ENCODE data around the gene TMEFF1.
"Not testable (repeated sequence)": the region's sequence is repeated elsewhere in the genome, so short reads cannot be mapped to it uniquely, and the experiment has no call there.

The TMEFF1 gene

DNA sequence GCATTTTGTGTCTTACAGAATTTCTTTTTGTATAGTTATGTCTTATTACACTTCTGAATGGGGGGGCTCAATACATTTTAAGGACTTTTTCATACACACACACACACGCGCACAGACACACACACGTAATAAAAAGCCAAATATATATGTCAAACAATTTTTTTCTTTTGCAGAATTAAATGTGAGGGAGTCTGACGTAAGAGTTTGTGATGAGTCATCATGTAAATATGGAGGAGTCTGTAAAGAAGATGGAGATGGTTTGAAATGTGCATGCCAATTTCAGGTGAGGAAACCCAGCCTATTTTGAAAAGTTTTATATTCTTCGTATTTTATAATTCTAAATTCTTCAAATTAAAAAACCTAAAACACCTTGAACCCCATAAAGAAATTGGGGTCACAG, 25.6 kb downstream of the TMEFF1 start:
- DNase-seq, result no peak

DNA sequence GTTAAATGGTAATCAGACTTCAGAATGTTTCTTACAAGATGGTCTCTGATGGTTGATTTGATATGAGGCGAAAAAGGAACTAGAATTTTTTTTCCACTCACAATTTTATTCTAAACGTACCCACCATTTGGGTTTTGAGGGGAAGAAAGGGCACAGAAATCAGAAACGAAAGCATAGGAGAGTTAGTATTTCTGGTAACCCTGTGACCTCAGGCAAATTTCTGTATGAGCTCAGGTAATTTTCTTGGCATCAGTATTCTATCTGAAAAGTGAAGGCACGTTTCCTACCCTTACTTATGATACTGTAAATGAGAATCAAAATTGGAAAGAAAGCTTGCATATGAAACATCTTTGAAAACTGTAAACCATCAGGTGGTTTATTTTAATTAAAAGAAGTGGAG, 26.5 kb downstream of the TMEFF1 start:
- DNase-seq, result no peak

DNA sequence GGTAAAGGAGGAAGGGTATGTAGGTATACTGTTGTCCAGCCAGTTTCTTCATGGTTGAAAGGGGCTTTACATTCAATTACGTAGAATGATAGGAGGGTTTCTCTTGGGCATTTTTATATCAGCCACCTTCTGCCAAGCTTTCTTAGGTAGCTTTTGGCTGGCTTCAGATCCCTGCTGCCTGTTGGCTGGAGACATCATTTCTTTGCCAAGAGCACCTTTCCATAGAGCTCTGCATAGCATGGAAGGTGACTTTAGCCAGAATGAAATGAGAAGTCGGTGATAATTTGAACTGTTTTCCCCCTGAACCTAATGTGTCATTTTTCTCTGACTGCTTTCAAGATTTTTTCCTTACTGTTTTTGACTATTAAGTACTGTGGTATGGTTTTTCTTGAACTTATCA, 26.9 kb downstream of the TMEFF1 start:
- no peak for DNase-seq

DNA sequence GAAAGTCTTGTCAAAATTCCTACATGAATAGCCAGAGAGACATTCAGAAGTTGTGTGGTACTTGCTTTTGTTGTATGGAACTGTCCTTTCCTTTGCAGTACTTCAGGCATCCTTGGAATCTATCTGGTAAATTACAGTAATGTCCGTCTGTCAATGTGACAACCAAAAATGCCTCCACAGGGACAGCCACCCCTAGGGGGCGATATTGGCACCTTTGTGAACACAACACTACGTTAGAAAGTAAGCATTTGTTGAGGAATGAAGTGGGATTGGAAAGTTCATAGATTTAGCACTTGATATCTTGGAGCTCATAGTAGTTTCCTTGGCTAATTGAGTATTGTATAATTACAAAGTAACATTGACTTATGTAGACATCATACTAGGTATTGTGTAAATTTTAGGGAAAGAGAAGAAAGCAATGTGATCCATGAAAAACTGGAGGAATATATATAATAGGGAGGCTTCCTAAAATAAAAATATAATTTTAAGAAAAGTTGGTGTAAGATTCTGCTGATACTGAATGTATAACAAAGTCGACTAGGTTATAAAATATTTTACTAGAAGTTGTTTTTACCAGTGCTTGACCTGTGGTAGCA, 32.7 kb downstream of the TMEFF1 start:
- DNase-seq, result peak; percentile 74

DNA sequence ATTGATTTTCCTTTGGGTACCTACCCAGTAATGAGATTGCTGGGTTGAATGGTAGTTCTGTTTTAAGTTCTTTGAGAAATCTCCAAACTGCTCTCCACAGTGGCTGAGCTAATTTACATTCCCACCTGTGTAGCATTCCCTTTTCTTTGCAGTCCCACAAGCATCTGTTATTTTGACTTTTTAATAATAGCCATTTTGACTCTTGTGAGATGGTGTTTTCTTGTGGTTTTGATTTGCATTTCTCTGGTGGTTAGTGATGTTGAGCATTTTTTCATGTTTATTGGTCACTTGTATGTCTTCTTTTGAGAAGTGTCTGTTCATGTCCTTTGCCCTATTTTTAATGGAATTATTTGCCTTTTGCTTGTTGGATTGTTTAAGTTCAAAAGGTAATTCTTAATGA, 34.4 kb downstream of the TMEFF1 start:
- not testable (repeated sequence) for DNase-seq

DNA sequence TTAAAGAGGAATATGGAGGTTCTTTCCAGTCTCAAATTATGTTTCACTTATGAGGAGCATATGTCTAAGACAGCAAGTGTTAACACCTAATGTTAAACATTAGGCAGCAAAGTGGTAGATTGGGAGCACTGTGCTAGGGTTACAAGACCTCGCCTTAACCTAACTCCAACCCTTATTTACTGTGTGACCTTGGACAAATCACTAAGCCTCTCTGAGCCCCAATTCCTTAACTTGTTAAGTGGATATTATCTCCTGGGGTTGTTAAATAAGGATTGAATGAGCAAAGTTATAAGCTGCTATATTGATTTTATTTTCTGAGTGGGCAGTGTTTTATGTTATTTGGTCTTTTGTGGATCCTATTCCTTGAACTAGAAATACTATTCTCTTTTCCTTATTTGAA, 38.3 kb downstream of the TMEFF1 start:
- no peak for DNase-seq

DNA sequence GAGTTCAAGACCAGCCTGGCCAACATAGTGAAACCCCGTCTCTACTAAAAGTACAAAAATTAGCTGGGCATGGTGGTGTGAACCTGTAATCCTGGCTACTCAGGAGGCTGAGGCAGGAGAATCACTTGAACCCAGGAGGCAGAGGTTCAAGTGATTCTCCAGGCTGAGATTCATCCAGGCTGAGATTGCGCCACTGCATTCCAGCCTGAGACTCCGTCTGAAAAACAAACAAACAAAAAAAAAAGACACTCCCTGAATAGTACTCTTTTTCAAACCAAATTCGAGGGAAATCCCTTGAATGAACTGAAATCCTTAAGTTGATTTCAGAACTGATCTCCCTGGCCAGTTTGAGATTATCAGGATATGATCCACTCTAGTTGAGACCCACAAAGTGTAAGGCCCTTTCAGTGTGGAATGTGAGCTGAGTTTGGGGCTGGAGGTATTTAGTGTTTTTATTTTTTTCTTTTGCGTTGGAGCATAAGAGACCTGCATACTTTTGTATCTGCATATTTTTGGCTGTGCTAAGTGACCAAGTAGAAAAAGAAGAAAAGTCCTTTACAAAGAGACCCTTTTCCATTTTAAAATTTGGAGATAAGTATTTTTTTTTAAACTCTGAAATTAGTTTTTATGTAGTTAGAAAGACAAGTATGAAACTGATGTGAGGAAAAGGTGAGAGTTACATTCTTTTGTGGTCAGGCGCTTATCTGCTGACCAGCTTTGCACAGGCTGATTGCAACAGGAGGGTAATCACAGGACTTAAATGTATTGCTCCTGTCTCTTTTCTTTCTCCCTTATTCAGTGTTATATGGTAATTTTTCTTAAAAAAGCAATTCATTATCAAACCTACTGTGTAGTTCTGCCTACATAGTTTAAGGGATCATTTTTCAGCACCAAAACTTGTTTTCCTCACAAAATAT, 42.9 kb downstream of the TMEFF1 start:
- DNase-seq, result no peak

DNA sequence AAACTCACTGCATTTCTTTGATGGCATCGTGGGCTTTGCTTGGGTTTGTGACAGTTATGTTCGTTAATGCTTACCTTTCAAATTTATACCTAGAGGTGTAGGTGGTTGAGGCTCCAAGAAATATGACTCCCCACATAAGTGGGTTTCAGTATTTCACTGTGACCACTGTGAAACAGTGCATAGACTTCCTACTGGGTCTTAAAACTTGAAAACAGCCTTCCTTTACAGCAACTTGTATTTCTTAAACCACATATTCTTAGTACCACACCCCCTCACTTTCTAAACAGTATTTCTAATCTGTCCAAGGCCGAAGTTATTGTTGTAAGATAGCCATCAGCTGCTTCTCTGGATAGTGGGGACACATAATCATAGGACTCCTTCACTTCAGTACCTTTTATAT, 48.3 kb downstream of the TMEFF1 start:
- no peak for DNase-seq

DNA sequence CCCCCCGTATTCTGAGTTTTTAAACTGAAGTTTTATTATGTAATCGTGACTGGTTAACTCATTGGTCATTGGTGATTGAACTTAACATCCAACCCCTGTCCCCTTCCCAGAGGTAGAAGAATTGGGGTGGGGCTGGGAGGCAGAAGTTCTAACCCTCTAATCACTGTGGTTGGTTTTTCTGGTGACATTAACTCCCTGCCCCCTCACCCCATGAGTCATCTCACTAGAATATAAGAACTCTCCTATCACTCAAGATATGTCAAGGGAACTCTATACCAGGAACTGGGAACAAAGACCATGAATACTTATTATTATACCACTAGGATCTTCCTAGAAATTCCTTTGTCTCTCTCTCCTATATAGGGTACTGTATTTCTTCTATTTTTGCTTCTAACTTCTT, 52.6 kb downstream of the TMEFF1 start:
- DNase-seq, result no peak

DNA sequence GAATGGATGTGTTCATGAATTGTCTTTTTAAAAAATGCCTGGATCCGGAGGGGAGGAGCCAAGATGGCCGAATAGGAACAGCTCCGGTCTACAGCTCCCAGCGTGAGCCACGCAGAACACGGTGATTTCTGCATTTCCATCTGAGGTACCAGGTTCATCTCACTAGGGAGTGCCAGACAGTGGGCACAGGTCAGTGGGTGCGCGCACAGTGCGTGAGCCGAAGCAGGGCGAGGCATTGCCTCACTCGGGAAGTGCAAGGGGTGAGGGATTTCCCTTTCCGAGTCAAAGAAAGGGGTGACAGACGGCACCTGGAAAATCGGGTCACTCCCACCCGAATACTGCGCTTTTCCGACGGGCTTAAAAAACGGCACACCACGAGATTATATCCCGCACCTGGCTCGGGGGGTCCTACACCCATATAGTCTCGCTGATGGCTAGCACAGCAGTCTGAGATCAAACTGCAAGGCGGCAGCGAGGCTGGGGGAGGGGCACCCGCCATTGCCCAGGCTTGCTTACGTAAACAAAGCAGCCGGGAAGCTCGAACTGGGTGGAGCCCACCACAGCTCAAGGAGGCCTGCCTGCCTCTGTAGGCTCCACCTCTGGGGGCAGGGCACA, 54.3 kb downstream of the TMEFF1 start:
- DNase-seq, result not testable (repeated sequence)

DNA sequence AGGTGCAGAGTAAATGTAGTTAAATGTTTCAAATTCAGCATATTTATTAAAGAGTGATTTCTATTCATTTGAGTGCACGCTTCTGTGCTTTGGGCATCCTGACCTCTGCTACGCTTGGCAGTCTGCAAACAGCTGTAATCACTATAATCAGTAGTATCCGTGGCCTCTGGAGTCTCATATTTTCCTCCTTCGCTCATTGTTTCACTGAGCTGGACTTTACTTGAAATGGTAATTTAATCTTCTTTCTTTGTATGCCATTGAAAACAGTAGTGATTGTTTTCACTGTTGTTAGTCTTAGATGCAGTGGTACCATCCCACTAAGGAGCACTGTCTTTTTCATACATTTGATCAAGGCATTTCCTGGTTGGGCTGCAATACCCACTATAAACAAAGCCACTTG, 61.5 kb downstream of the TMEFF1 start:
- no peak for DNase-seq

DNA sequence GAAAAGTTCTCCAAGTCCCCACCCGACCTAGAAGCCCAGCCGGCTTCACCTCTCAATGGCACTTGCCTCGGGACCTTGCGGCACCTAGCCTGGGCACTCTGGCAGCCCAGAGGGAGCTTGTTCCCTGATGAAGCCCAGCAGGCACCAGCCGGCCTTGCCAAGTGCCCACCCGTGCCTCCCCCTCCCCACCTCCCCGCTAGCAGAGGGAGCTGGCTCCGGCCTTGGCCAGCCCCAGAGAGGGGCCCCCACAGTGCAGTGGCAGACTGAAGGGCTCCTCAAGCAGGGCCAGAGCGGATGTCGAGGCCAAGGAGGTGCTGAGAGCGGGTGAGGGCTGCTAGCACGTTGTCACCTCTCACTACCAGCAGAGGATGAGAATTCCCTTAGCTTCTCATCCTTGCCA, 67.4 kb downstream of the TMEFF1 start:
- DNase-seq, result no peak

DNA sequence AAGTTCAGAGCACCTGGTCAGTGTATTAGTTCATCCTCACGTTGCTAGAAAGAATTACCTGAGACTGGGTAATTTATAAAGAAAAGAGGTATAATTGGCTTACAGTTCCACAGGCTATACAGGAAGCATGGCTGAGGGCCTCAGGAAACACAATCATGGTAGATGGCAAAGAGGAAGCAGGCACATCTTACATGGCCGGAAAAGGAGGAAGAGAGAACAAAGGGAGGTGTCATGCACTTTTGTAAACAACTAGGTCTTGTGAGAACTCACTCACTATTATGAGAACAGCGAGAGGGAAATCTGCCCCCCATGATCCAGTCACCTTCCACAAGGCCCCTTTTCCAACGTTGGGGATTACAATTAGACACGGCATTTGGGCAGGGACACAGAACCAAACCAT, 76.1 kb downstream of the TMEFF1 start:
- DNase-seq, result no peak

DNA sequence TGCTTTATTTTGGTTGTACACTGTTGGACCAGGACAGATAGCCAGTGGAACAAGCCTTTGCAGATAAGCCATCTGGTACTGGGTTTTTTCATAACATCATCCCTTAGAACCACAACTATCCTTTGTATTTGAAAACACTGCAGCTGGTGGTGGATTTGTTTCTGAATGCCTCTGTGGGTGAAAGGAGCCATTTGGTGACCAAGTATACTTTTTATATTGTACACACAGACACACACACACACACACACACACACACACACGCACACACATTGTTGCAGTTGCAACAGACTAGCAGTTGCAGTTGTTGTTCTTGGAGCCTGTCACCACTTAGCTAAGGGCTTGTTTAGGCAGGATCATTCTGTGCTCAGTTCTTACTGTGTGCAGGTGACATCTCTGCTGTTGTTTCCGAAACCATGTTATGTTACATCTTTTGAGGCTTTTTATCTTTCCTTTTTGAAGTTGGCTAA, 82.0 kb downstream of the TMEFF1 start:
- DNase-seq, result peak; percentile 51

DNA sequence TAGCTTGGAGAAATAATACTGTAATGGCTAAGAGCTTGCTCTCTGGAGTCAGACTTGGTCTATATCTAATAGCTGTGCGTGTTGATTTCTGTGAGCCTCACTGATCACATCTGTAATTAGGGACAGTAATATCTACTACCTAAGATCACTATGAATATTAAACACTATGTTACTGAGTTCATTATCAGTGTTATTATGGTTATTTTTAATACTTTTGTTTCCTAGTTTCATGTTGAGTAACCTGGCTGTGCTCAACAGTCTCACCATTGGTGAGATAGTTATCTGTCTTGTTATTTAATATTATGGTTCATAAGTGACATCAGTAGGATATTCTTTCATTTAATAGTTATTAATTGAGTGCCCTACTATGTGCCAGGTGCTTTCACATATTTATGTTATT, 82.5 kb downstream of the TMEFF1 start:
- DNase-seq, result no peak

DNA sequence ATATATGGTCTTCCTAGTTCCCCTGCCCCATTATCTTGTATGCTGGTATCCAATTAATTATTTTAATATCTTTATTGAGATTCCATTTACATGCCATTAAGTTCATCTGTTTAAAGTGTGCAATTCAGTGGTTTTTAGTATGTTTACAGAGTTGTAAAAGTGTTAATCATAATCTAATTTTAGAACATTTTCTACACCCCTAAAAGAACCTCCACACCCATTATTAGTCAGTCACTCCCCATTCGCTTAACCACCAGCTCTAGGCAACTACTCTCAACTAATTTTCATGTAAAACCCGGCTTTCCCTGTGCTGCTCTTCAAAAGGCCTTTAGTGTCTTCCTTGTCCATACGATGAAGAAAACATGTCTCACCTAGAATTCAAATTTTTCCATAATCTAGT, 84.1 kb downstream of the TMEFF1 start:
- no peak for DNase-seq

DNA sequence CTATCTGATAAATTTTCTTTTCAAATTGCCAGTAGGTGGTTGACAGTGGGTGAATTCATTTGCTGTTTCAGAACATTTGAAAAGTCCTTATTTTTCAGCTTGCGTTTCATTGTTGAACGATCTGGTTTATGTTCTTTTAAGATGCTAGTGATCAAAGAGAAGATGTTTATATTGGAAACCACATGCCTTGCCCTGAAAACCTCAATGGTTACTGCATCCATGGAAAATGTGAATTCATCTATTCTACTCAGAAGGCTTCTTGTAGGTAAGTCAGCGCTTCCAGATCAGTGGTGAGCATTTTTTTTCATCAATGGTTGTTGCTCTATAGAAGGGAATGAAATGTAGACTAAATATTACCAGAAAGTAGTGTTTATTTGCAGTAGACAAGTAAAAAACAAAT, 88.3 kb downstream of the TMEFF1 start:
- no peak for DNase-seq

DNA sequence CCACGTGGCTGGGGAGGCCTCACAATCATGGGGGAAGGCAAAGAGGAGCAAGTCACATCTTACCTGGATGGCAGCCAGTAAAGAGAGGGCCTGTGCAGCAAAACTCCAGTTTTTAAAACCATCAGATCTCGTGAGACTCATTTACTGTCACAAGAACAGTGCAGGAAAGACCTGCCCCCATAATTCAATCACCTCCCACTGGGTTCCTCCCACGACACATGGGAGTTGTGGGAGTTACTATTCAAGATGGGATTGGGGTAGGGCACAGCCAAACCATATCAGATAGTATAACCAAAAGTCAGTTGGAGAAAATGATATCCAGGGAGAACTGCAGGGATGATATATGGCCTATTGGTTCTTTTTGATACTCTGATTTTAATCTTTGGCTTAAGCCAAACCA, 94.9 kb downstream of the TMEFF1 start:
- DNase-seq, result no peak

DNA sequence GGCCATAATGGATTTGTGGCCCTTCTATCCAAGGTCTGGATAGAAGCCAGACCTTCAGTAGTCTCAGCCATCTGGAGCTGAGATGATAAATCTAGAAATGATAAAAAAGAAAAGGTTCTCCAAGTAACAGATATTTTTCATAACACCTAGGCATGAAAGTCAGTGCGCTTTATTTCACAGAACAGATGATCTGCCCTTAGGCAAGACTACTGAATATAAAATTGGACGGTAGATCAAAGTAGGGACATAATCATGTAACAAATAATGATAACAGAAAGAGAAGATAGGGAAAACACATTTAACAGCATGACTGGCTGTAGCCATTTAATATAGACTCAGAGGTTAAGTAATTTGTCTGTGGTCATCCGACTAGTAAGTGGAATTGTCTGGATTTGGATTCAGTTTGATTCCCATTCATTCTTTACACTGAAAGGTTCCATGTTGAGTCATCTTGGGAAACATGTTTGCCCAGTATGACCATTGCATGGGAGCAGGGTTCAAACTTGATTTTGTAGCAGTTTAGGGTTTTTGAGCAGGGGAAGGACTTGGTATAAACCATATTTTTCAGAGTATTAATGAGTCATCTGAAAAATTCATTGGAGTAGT, 100.8 kb downstream of the TMEFF1 start:
- DNase-seq, result no peak

DNA sequence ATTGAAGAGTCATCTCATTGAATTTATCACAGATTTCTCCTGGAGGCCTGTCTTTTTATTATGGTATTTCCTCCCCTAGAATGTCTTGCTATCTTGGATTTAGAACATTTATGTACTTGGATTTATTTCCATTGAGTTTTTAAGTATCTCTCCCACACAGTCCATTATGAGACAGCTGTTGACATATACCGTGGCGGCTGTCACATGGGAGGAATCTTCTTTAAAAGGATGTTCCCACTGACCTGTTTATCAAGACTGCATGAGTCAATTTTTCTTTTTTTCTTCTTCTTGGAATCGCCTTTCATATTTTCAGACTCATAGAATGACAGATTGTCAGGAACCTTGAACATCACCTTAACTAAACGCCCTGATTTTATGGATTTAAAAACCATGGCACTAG, 102.1 kb downstream of the TMEFF1 start:
- DNase-seq, result no peak

DNA sequence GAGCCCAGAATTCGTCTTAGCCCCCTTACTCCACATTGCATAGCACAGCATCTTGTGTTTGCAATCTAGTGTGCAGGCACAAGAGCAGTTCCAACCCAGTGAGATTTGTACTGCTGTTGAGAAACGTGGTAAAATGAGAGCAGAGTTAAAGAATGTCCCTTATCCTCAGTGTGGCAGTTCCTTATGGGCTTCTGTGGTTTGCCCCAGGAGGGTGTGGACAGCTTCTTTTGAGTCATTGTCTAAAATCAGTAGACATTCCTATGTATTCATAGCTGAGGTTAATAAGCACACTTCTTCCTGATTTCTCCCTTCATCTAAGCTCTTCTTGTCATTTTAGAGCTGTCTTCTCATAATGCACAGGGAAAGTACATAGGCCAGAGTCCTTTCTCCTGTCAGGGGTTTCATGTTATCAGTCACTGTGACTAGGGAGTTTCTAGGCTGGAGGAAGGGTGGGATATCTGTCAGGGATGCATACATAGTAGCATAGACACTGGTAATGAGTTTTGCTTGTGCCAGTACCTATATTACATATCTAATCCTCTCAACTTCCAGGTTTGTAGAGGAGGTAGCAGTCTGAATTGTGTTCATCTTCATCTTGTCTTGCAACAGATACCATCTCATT, 102.9 kb downstream of the TMEFF1 start:
- DNase-seq, result no peak

DNA sequence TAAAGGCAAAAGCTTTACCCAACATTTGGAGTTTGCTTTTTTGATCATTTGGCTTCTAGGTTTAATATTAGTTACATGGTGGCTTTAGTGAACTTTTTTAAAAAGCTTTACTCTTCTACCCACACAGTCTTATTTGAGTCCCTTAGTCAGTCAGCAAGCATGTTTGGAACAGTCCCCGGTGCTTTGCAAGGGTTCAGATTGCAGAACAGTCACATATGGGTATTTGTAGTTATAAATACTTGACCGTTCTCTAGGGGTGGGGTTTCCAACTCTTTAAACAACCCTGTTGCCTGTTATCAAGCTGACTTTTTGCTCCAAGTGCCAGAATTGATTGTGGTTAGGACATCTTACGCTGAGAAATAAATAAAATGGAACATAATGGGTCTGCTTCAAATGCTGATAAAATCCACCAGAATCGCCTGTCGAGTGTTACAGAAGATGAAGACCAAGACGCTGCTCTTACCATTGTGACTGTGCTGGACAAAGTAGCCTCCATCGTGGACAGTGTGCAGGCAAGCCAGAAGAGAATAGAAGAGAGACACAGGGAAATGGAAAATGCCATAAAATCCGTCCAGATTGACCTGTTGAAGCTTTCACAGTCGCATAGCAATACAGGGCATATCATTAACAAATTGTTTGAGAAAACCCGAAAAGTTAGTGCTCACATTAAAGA, 105.0 kb downstream of the TMEFF1 start, which contains the start of gene CAVIN4:
Gene CAVIN4, plus strand, starts transcription at position 304 of the 673 bp plus-strand sequence. Its CDS starts 65 bp downstream, at position 369.
- DNase-seq, result no peak
